ENCODE measurements around the gene ASIC4.
A peak's percentile ranks its signal among the peaks of the same experiment; 100 is the strongest.

The ASIC4 gene

GRCh38 chr2:219538956-219539788, 24.9 kb downstream of the ASIC4 start:
- no peak overlapping the region for H3K27ac ChIP-seq
- in situ Hi-C loops (cut with HindIII; ENCODE audit: low pct_ligation_motif_present, low sequenced_read_pairs), result no loop called here

DNA sequence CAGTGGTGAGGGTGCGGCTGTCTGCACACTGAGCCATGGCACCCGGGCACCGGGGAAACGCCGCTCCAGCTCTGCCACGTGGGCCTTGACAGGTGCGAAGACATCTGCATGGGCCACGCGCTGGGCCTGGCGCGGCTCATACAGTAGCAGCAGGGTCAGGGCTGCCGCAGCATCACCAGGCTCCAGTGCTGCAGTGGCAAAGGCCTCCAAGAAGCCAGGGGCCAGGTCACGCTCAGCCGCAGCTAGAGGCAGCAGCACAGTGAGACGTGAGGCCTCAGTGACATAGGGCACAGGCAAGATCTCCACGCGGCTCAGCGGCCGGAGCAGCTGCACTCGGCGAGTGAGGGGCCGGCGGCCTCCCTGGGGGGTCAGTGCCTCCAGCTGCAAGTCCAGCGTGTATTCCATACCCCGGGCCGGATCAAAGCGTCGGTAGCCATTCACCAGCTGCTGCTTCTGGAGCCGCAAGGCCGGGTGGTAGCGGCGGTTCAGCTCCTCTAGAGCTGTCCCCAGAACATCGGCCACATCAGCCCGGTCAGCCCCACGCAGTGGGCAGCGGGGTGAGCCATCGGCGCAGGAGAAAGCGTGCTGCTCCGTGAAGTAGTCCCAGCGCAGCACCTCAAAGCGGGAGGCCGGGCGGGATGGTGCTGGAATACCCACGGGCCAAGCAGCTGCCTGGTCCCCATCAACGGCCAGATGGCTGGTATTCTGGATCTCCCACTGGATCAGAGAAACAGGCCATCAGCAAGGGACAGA, 25.8 kb downstream of the ASIC4 start:
- H3K27ac ChIP-seq, result no peak overlapping the region
- no peak for DNase-seq
- H3K27me3 ChIP-seq (replicated peaks), result no peaks in the 10 kb centered on the region
- in situ Hi-C loops (cut with HindIII; ENCODE audit: low pct_ligation_motif_present, low sequenced_read_pairs), result no loop called here
- no peak for TF ChIP-seq CTCF (IDR thresholded peaks at IDR 0.05; ENCODE audit: low read depth, low read length, missing control alignments)
- H3K4me3 ChIP-seq (ENCODE audit: low read depth, low read length), result no peak overlapping the region
- peaks cover 26% of the 10 kb centered on the region for H3K36me3 ChIP-seq (replicated peaks)

More at GRCh38 chr2:219538956-219539788, 24.9 kb downstream of the ASIC4 start:
- TF ChIP-seq CTCF (IDR thresholded peaks at IDR 0.05; ENCODE audit: low read depth, low read length, missing control alignments), result no peak
- no peak for DNase-seq
- peaks cover 26% of the 10 kb centered on the region for H3K36me3 ChIP-seq (replicated peaks)
- H3K27me3 ChIP-seq (replicated peaks), result no peaks in the 10 kb centered on the region
- H3K4me3 ChIP-seq (ENCODE audit: low read depth, low read length), result no peak overlapping the region

GRCh38 chr2:219540784-219541504, 26.7 kb downstream of the ASIC4 start:
- no peak for DNase-seq
- in situ Hi-C loops (cut with HindIII; ENCODE audit: low pct_ligation_motif_present, low sequenced_read_pairs), result no loop called here

DNA sequence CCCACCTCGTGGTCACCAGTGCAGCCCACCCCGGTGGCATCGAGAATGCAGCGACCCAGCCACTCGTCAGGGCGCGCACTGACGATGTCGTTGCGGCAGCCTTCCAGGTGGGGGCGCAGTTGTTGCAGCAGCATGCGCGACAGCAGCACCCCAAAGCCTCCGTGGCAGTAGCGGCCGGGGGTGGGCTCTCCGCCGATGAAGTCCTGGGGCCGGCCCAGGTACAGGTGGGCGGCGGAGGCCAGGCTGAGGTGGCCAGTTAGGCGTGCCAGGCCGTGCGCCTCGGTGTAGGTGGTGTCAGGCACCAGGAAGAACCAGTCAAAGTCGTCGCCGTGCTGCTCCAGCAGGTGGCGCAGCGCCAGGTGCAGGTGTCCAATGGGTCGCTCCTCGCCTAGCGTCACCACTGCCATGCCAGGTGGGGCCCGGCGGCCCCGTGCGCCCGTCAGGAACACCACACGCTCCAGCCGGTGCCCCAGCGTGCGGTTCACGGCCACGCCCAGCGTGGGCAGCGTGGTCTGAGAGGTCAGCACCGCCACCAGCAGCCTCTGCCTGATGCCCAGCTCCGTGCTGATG, 27.4 kb downstream of the ASIC4 start:
- in situ Hi-C loops (cut with HindIII; ENCODE audit: low pct_ligation_motif_present, low sequenced_read_pairs), result no loop called here
- DNase-seq, result peak; percentile 49
- Histone ChIP-seq H3K4me3 (ENCODE audit: low read depth, low read length) (peak overlapping the region; percentile 70), H3K36me3 (replicated peaks) (peaks cover 26% of the 10 kb centered on the region), H3K27ac (no peak overlapping the region), H3K27me3 (replicated peaks) (no peaks in the 10 kb centered on the region)
- peak; percentile 92 for TF ChIP-seq CTCF (IDR thresholded peaks at IDR 0.05; ENCODE audit: low read depth, low read length, missing control alignments)

More at GRCh38 chr2:219540784-219541504, 26.7 kb downstream of the ASIC4 start:
- Histone ChIP-seq H3K4me3 (ENCODE audit: low read depth, low read length) (no peak overlapping the region), H3K27me3 (replicated peaks) (no peaks in the 10 kb centered on the region), H3K36me3 (replicated peaks) (peaks cover 26% of the 10 kb centered on the region), H3K27ac (no peak overlapping the region)
- TF ChIP-seq CTCF (IDR thresholded peaks at IDR 0.05; ENCODE audit: low read depth, low read length, missing control alignments), result no peak

GRCh38 chr2:219542931-219543595, 28.8 kb downstream of the ASIC4 start:
- H3K4me3 ChIP-seq (ENCODE audit: low read depth, low read length), result peak overlapping the region; percentile 70
- no peaks in the 10 kb centered on the region for H3K27me3 ChIP-seq (replicated peaks)
- no peak for TF ChIP-seq CTCF (IDR thresholded peaks at IDR 0.05; ENCODE audit: low read depth, low read length, missing control alignments)
- in situ Hi-C loops (cut with HindIII; ENCODE audit: low pct_ligation_motif_present, low sequenced_read_pairs), result no loop called here
- DNase-seq, result peak; percentile 15
- peaks cover 26% of the 10 kb centered on the region for H3K36me3 ChIP-seq (replicated peaks)
- peak overlapping the region; percentile 61 for H3K27ac ChIP-seq
